LNCAP (cell line): ENCODE measurements around the gene DDX1.

ENCODE experiments used
- TF ChIP-seq, protein P1 (sequence below): fragments of 450-650 bp; IDR thresholded peaks from 2 replicates; pipeline ENCODE4 v1.5.1; 2017; ENCODE audit warnings: mild to moderate bottlenecking

DDX1 gene

DNA sequence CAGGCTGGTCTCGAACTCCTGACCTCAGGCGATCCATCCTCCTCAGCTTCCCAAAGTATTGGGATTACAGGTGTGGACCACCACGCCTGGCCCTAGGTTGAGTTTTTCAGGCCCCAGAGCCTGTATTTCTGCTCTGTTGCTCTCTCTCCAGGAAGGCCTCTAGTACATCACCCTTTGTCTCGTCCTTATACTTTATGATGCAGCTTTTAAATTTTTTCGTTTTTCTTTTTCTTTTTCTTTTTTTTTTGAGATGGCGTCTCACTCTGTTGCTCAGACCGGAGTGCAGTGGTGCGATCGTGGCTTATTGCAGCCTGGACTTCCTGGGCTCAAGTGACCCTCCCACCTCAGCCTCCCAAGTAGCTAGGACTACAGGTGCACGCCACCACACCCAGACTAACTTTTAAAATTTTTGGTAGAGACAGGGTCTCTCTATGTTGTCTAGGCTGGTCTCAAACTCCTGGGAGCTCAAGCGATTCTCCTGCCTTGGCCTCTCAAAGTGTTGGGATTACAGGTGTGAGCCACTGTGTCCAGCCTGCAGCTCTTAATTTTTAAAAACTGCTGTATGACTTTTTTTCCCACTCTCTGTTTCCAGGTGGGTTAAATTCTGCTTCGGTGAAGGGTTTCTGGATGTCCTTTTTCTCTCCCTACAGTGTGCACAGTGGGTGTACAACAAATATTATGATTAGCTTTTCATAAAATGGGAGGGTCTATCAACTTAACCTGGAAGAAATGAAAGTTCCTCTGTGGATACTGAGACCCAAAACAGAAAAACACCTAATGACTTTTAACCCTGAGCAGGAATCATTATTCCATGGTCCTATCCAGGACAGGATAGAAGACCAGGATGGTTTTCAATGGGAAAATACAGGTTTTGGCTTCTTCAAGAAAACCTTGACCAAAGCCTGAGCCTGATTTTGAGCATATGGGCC, 47.9 kb downstream of the DDX1 start:
- TF ChIP-seq, protein P1, sequence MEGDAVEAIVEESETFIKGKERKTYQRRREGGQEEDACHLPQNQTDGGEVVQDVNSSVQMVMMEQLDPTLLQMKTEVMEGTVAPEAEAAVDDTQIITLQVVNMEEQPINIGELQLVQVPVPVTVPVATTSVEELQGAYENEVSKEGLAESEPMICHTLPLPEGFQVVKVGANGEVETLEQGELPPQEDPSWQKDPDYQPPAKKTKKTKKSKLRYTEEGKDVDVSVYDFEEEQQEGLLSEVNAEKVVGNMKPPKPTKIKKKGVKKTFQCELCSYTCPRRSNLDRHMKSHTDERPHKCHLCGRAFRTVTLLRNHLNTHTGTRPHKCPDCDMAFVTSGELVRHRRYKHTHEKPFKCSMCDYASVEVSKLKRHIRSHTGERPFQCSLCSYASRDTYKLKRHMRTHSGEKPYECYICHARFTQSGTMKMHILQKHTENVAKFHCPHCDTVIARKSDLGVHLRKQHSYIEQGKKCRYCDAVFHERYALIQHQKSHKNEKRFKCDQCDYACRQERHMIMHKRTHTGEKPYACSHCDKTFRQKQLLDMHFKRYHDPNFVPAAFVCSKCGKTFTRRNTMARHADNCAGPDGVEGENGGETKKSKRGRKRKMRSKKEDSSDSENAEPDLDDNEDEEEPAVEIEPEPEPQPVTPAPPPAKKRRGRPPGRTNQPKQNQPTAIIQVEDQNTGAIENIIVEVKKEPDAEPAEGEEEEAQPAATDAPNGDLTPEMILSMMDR = no peak

DNA sequence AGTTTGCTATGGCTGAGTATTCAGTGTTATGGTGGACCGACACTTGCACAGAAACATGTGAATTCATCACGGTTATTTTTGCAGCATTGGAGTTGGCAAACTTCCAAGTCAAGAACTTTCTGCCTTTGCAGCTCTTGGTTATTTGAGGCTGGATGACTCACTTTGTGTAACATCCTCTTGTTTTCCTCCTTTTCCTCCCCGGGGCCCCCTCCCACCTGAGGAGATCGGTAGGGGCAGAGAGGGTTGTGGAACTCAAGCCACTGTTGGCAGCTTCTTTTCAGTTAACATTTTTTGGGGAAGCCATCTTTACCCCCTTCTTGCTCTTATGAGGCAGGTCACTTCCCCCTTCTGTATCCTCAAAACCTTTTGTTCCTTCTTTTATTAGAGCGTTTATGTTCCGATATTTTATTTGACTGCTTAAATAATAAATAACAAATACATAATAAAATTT, 48.6 kb downstream of the DDX1 start:
- TF ChIP-seq, protein P1 = no peak

DNA sequence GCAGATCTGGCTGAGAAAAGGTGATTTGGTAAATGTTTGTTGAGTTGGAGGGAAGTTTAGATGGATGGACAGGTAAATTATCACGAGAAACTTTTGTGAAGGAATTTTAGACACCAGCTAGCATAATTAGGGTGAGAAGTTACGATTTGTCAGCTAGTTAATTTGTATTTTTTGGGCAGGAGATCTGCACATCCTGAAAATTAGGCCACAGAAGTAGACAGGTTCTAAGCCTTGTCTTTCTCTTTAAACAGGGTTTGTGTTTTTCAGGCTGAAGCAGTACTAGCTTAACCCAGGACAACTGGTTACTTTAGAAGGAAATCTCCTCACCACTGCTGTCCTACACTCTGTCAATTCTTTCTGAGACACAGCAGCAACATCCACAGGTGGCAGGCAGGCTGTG, 49.1 kb downstream of the DDX1 start:
- TF ChIP-seq, protein P1 = no peak

DNA sequence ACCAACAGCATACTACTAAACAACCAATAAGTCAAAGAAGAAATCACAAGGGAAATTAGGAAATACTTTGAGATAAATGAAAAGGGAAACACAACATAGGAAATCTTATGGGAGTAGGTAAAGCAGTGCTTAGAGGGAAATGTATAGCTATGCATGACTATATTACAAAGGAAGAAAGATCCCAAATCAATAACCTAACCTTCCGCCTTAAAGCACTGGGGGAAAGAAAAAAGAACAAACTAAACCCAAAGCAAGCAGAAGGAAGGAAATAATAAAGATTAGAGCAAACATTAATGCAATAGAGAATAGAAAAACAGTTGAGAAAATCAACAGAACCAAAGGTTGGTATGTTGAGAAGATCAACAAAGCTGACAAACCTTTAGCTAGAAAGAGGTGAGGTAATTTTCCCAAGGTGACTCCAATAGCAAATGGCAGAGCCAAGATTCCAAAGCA, 49.9 kb downstream of the DDX1 start:
- TF ChIP-seq, protein P1 = no peak

DNA sequence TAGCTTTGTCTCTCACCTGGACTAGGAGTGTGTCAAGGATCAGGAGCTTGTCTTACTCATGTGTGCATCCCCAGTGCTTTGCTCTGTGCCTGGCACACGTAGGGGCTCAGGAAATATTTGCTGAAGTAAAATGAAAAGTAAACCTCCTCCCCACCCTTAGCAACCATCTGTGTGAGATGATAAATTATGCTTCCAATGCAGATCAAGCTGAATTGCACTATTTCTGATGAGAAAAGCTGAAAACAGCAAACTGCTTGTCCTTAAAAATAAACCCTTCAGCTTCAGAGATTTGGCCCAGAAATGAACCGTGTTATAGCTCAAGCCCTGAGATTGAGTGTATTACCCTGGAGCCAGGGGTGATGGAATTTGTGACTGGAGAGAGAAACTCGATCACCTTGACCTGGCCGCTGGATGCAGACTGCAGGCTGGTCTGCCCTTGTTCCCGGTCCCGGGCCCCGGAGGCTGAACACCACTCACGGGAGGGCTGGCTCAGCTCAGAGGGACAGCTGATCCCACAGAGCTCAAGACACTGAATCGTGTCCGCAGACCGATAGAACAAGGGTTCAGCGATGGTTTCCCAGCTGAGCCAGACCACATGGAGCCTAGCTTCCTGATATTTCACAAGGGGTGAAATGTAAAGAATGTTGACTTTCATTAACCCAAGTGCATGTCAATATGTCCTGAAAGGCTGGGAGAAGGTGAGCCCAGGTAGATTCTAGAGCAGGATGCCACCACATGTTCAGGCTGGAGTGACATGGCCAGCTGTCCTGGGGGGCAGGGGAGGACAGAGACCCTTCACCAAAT, 50.5 kb downstream of the DDX1 start:
- TF ChIP-seq, protein P1 = no peak

DNA sequence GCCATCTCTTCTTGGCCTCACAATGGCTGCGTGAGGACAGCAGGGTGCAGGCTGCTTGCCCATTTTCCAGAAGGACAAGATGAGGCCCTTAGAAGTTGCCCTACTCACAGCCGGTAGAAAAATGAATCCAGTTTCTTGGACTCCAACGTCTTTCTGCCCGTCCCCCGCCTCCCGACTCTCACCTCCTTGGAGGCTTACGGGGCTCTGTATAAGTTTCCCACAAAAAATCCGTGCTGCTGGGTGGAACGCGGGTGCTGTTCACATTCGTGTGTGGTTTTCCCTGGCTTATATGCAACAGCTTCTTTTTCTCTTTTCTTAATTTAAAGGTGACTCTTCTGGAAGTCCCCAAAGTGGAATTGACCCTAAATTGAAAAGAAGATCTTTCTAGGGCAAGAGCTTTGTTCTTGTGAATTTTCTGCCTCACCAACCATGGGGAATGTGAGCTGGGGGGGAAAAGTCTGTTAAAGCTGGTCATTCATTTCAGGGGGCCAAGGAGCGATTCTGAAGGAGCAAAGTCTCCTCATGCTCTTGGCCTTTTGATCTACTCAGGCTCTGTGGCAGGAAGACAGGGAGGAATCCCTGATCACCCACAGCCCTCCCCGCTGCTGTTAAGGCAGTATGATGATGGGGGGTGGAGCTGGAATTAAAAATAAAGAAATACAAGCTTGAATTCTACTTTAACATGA, 51.3 kb downstream of the DDX1 start:
- TF ChIP-seq, protein P1 = no peak
